Right hindlimb (tissue), 1 donor: ENCODE measurements around the gene CHRNA4.
A peak's percentile ranks its signal among the peaks of the same experiment; 100 is the strongest.

ENCODE experiments used
- DNase-seq: peaks from one replicate; pipeline ENCODE4 v3.0.0-alpha.2; 2018

Gene CHRNA4

DNA sequence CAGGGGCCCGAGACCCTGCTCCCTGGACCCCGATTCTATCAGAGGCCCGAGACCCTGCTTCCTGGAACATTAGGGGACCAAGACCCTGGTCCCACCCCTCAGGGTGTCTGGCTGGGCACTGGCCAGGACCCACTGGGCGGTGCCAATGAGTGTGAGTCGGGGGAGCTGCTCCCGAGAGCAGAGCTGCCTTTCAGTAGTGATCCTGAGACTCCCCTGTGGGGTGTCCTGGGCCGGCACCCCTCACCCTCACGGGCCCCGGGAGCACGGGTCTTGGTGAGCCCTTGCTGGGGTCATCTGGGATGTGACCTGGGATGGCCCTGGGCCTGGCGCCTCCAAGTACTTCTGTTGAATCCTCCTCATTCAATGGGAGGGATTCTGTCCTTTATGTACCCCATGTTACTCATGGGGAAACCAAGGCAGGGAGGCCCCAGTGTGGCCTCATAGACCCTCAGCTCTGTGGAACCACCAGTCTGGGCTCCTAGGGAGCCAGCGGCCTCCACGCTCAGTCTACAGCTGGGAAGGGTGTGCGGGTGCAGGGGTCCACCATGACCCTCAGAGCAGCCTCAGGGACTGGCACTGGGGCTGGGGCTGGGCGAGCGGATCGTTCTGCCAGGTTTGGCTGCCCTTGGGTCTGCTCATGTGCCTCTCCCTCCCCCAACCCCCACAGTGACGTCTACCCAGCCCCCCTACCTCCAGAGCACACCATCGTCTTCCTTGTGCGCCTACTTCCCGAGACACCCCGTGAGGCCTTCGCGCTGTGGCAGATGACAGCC lies 42.6 kb downstream of the CHRNA4 start:
- peak; percentile 17 for DNase-seq

DNA sequence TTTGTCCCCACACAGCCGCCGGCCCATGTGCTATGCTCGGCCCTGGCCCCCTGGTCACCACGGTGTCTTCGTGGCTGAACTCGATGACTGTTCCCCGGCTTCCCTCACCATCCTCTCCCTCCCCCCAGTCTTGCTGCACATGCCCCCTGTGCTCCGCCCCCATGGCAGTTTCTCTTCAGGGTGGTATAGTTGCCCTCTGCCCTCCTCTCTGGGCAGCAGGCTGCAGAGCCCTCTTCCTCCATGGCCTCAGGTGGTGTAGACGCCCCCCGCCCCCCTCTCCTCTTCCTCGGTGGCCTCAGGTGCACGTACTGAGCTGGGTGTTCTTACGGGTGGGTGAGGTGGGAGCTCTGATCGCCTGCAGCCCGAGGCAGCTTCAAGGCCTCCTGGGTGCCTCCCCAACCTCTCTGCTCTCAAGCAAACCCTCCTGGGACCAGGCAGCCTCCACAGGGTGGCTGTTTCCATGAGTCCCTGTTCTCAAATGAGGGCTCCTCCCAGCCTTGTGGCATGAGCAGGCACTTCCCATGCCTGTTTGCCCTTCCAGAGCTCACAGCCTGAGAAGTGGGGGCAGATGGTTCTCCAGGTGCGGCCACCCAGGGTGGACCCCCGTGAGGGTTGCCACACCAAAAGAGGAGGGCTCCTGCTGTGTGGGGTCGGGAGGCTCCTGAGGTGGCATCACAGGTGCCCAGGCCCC lies 43.4 kb downstream of the CHRNA4 start:
- DNase-seq = peak; percentile 9

DNA sequence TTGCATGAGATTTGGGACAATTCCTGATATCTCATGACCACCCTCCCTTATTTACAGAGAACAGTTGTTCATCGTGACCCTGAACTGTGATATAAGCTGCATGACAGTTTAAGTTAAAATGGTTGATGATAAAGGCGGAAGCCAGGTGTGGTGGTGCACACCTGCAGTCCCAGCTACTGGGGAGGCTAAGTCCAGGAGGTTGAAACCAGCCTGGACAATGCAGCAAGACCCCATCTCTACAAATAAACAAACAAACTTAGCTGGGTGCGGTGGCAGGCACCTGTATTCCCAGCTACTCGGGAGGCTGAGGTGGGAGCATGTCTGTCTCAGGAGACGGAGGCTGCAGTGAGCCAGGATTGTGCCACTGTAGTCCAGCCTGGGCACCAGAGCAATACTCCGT lies 44.1 kb downstream of the CHRNA4 start:
- DNase-seq = no peak

DNA sequence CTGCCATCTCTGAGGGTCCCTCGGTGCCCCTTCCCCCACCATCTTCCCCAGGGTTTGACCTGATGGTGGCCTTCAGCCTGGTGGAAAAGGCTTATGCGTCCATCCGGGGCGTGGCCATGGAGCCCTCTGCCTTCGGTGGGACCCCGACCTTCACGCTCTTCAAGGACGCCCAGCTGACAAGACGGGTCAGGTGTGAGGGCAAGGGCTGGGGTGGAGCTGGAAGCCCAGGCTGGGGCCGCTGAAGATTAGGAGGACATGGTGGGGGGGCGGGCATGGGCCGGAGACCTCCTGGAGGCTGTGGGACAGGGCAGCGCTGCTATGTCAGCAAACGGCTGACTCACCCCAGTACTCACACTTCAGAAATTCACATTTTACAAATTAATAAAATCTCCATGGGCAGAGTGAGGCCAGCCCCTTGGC lies 44.6 kb downstream of the CHRNA4 start:
- DNase-seq = peak; percentile 10

DNA sequence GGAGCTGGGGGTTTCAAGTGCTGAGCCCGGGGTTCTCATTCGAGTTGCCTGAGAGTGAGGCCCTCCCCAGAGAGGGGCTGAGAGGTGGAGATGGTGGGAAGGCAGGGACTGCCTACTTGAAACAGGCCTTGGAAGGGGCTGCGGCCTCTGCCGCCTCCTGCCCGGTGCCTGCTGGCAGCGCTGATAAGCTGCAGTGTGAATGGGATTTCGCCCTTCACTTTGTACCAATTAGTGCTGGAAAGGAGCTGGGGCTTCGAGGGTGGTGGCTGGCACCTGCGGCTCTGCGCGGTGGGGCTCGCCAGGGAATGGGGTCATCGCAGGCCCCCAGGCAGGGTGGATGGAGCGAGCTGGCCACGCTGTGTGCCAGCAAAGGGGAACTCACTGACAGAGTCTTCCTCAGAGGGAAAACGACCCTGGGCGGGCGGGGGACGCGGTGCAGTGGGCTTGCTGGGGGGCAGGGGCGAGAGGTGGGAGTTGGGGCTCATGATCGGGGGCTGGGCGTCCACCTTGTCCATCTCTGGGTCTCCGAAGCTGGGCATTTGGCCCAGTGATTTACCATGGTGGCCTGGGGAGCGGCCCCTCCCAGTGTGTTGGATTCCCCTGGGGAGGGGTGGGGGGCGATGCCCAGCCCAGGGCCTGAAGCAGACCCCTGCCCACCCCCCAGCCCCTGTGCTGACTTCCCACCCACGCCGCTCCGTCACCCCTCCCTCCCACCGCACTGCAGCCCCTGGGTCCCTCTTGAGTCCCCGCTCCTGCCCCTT lies 45.2 kb downstream of the CHRNA4 start:
- peak; percentile 14 for DNase-seq

DNA sequence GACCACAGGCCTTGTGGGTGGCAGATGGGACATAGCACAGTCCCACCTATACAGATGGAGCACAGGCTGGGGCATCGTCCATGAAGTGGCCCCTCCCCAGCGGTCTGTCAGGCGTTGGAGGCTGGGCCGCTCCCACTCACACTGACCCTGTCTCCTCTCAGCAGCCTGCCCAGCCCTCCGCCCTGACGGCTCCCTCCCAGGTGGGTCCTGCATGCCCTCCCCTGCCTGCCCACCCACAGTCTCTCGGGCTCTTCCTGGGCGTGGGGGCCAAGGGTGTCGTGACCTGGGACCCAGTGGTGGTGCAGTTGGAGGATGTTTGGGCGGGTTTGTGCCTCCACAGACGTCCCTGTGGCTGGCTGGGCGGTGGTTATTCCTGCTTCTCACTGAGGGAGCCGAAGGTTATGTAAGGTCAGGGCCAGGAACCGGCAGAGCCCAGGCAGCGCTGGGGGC lies 45.9 kb downstream of the CHRNA4 start:
- peak; percentile 15 for DNase-seq

DNA sequence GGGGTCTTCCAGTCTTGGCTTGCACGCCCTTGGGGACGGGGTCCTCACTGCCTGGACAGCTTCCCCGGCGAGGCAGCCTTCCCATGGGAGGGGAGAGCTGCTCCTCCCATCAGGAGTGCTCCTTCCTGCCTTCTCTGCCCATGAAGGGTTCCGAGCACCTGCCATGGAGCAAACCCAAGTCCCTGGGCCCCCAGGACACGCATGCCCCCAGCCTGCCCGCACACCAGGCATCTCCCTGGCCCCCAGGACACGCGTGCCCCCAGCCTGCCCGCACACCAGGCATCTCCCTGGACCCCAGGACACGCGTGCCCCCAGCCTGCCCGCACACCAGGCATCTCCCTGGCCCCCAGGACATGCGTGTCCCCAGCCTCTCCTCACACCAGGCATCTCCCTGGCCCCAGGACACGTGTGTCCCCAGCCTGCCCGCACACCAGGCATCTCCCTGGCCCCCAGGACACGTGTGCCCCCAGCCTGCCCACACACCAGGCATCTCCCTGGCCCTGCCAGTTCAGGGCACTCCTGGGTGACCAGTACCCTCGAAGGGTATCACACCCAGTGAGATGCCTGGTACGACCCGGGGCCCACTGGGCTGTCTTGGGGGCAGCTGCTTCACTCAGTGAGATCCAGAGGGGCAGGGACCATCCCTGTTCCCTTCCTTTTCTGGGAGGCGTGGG lies 46.4 kb downstream of the CHRNA4 start:
- no peak for DNase-seq

DNA sequence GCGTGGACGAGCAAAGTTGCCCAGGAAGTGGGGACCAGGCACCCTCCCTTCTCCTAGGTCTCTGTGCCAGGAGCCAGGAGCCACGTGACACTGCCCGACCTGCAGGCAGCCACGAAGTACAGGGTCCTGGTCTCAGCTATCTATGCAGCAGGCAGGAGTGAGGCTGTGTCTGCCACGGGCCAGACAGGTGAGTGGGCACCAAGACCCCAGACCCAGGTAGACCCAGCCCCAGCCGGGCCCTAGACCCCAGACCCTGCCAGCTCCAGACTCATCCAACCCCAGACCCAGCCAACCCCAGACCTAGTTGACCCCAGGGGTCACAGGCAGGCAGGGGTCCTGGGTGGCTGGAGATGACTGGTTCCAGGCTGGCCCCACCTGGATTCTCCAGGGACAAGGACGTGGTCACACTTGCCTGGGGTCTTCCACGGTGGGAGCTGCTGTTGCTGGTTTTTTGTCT lies 47.1 kb downstream of the CHRNA4 start:
- no peak for DNase-seq

DNA sequence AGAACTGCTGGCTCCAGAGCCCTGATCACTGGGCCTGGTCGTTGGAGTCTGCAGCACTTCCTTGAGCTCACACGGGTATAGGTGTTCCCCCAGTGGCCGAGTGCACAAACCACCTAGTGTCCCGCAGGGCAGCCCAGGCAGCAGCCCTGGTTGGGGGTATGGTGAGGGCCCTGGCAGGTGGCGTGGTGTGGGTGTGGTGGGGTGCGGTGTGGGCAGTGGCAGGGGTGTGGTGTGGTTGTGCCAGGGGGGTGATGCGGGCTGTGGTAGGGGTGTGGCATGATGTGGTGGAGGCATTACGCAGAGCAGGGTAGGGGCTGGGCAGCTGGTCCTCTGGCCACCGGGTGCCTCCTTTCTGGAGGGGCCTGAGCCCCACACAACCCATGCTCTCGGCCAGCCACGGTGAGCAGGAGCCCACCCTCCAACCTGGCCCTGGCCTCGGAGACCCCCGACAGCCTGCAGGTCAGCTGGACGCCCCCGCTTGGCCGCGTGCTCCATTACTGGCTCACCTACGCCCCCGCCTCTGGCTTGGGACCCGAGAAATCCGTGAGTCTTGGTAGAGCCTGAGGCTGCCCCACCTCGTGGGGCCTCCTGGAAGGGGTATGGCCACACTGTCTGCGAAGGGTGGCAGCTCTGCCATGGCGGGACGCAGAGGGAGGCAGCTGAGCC lies 47.7 kb downstream of the CHRNA4 start:
- DNase-seq = no peak

DNA sequence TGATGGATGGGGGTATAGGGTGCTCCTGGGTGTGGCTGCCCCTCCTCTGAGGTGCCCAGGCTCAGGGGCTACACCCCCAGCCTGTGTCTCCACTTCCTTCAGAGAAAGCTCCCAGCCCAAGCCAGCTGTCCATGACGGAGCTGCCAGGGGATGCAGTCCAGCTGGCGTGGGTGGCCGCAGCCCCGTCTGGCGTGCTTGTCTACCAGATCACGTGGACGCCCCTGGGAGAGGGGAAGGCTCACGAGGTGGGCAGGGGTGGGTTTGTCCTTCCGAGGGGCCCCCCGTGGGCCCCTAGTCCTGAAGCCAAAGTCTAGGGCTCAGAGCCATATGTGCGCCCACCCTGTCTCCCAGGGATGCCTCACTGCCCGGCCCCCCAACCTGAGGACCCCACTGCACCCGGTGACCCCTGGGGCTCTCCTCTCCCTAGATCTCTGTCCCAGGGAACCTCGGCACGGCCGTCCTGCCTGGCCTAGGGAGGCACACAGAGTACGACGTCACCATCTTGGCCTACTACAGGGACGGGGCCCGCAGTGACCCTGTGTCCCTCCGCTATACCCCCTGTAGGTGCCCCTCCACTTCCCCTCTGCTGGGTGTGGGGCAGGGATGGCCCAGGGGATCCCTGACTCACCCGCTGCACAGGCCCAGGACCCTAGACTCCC lies 48.3 kb downstream of the CHRNA4 start:
- peak; percentile 83 for DNase-seq

DNA sequence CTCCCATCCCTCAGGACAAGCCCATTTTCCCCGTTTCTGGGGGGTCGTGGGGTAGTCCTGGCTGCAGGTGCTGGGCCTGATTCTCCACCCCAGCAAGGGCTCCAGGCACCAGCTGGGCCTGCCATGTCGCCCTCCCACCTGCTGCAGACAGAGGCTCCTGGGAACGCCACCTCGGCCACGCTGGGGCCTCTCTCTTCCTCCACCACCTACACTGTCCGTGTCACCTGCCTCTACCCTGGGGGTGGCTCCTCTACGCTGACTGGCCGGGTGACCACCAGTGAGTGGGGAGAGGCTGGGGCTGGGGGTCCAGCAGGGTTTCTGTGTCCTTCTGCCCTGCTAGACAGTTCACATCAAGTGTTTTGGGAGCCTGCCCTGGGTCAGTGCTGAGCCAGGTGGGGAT lies 48.9 kb downstream of the CHRNA4 start:
- DNase-seq = no peak

DNA sequence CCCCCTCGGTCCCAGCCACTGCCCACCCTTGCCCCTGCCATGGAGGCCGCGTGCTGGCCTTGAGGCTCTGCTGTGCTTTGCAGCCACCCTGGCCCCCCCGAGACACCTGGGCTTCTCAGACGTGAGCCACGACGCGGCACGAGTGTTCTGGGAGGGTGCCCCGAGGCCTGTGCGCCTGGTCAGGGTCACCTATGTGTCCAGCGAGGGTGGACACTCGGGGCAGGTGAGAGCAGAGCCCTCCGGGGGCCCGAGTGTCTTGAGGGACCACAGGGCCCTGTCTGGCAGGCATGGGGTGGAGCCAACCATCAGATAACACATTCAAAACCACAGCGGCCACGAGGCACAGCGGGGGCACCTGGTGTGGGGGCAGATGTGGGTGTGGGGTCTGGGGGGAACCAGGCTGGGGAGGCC lies 49.3 kb downstream of the CHRNA4 start:
- no peak for DNase-seq

DNA sequence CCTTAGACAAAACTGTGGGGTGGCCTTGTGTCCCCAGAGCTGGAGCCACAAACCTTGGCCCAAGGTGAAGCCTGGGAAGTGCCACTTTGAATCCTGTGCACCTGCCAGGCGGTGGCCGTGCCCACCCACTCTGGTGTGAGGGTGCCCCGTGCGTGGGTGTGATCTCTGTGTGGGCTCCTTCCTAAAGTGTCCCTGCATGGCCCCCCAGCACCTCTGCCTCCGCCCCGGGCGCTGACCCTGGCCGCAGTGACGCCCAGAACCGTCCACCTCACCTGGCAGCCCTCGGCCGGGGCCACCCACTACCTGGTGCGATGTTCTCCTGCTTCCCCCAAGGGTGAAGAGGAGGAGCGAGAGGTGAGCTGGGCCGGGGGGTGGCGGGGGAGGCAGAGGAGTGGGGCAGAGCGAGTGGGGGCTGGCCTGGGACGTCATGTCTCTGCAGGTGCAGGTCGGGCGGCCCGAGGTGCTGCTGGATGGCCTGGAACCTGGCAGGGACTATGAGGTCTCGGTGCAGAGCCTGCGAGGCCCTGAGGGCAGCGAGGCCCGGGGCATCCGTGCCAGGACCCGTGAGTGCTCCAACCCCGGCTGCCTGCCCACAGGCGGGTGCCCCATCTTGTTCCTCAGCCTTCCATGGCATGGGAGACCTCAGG lies 49.8 kb downstream of the CHRNA4 start:
- no peak for DNase-seq

DNA sequence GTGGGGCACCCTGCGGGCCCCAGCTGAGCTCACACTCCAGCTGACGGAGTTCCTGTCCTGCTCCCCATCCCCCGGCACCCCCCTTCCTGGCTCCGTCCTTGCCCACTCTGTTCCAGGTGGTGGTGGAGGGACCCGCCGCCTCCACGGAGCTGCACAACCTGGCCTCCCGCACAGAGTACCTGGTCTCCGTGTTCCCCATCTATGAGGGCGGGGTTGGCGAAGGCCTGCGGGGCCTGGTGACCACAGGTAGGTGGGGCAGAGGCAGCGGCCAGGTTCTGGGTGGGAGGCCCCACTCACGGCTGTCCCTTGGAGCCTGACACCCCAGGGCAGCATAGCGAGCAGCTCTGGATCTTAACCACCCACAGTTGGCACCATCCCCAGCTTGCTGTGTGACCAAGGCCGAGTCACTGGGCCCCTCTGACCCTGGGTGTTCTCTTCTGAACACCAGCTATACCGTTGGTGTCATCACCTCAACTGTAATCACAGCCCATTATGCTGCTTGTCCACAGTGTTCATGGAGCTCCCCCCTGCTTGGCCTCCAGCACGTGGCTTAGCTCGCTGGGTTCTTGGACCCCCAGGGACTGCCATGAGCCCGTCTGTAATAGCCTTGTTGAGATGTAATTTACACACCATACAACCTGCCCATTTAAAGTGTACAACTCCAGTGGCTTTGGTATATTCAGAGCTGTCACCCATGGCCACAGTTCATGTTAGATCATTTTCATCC lies 50.7 kb downstream of the CHRNA4 start:
- DNase-seq = no peak

DNA sequence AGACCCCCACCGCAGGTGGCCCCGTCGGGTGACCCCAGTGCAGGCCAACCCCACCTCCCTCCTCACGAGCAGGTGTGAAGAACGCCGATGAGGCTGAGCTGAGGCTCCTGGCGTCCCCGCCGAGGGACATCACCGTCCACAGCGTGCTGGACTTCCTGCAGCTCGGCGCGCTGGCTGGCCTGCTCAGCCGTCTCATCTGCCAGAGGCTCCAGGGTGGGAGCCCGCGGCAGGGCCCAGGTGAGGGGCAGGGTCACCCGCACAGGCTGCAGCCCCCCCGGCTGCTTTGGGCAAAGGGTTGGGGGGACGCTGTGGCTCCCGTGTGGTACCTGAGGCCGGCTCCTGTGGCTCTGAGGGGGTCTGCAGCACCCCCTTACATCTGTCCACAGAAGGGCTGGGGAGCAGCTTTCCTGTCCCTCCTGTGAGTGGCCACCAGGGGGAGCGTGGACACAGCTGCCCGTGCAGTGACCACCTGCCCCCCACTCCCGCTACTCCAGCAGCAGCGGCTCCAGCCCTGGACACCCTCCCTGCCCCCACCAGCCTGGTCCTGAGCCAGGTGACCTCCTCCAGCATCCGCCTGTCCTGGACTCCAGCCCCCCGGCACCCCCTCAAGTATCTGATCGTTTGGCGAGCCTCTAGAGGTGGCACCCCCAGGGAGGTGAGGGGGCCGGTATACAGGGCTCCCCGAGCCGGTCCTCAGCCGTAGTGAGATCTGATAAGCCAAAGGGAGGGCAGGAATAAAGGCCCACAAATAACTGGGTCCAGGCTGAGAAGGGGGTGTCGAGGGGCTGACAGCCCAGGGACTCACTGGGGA lies 51.7 kb downstream of the CHRNA4 start:
- DNase-seq = peak; percentile 72

DNA sequence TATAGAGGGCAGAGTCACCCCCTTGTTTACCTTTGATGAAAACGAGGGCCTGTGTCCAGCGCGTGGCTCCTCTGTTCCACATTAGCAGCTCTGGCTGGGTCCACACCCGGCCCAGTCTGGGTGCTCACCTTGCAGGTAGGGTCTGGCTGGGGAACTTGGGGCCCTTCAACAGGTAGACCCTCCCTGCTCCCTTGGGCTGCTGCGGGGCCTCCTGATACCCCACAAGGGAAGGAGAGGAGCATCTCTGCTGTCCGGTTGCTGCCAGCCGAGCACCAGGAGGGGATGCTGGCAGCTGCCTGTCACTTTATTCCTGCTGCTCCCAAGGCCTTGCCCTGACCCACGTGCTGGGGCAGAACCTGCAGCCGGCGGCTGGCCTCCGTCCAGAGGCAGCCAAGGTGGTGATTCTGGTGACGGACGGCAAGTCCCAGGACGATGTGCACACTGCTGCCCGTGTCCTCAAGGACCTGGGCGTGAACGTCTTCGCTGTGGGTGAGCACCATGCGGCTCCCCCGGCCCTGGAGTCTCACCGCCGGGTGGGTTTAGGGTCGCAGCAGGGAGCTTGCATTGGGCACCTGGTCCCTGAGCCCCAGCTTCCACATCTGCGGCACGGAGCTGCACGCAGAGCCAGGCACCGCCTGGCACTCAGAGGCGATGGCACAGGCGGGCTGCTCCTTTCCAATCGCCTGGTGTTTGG lies 52.8 kb downstream of the CHRNA4 start:
- DNase-seq = no peak

DNA sequence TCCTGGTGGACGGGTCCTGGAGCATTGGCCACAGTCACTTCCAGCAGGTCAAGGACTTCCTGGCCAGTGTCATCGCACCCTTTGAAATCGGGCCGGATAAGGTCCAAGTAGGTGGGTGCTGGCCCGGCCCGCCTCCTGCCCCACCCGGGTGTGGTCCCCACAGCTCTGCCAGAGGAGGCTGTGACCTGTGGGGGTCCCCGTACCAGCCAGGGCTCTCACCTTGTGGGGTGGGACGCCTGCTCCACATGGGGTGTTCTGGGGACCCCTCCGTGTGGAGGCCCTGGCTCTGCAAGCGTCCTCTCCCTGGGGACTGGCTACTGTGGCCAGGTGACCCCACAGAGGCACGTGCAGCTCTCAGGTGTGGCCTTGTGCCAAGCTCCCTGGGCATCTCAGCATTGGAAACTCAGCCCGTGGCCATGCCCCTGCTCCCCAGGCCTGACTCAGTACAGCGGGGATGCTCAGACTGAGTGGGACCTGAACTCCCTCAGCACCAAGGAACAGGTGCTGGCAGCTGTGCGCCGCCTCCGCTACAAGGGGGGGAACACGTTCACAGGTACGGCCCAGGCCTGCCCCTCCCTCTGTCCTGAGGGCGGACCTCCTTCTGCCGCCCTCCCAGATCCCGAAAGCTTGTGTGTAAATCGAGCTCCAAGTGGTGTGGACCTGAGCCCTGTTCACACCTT lies 53.5 kb downstream of the CHRNA4 start:
- no peak for DNase-seq
